Karpas-422 (cell line): ENCODE data around the gene BRF1. TPM values are rescaled to one million over a fixed set of nuclear protein-coding genes. Genes with fewer than 3 reads are reported as not detected.

Experiments
- DNase-seq: peaks from one replicate; pipeline ENCODE4 v3.0.0-alpha.2; 2015
- H2AFZ ChIP-seq: fragments of 200-600 bp; sonication (generic); 2 replicates; pipeline ENCODE4 v1.6.1; 2014; ENCODE audit warnings: antibody characterized with exemption, low read length, mixed read lengths
- H3K27ac ChIP-seq: fragments of 200-600 bp; sonication (generic); 2 replicates; pipeline ENCODE4 v1.5.1; 2014; ENCODE audit warnings: mild to moderate bottlenecking, low read length, moderate library complexity
- H3K27me3 ChIP-seq: fragments of 200-600 bp; sonication (generic); 2 replicates; pipeline ENCODE4 v1.6.1; 2014; ENCODE audit warnings: low read length, mixed read lengths
- H3K36me3 ChIP-seq: fragments of 200-600 bp; sonication (generic); 2 replicates; pipeline ENCODE4 v1.6.1; 2014; ENCODE audit warnings: low read length, mixed read lengths; ENCODE audit not compliant: insufficient read depth
- H3K4me1 ChIP-seq: fragments of 200-600 bp; sonication (generic); 2 replicates; pipeline ENCODE4 v1.6.1; 2014; ENCODE audit warnings: mild to moderate bottlenecking, low read length, mixed read lengths
- H3K4me2 ChIP-seq: fragments of 200-600 bp; sonication (generic); 2 replicates; pipeline ENCODE4 v1.6.1; 2014; ENCODE audit warnings: low read length, low read depth, mild to moderate bottlenecking; ENCODE audit not compliant: poor library complexity, severe bottlenecking
- H3K4me3 ChIP-seq: fragments of 200-600 bp; sonication (generic); 2 replicates; pipeline ENCODE4 v1.5.1; 2014; ENCODE audit warnings: mild to moderate bottlenecking, antibody characterized with exemption, low read length, mixed read lengths
- H3K79me2 ChIP-seq: fragments of 200-600 bp; sonication (generic); 2 replicates; pipeline ENCODE4 v1.6.1; 2014; ENCODE audit warnings: mild to moderate bottlenecking, low read length, mixed read lengths
- H3K9ac ChIP-seq: fragments of 200-600 bp; sonication (generic); 2 replicates; pipeline ENCODE4 v1.6.0; 2014; ENCODE audit warnings: low read length
- H3K9me2 ChIP-seq: fragments of 200-600 bp; sonication (generic), shearing (Covaris generic); replicated peaks from 2 replicates; pipeline ENCODE4 v1.6.0; 2014; ENCODE audit warnings: mild to moderate bottlenecking, low read length, moderate library complexity; ENCODE audit not compliant: insufficient read depth
- H3K9me3 ChIP-seq: fragments of 300-700, 200-600 bp; sonication (generic); 2 replicates; pipeline ENCODE4 v1.6.1; 2014; ENCODE audit warnings: low read length, mixed read lengths
- H4K20me1 ChIP-seq: fragments of 200-600 bp; sonication (generic); 2 replicates; pipeline ENCODE4 v1.6.1; 2014; ENCODE audit warnings: mild to moderate bottlenecking, antibody characterized with exemption, low read length, low read depth; ENCODE audit not compliant: insufficient read depth
- total RNA-seq: library from RNA; depleted of rRNA; stranded (reverse); fragments of >200 nt; shearing (Covaris generic); gene quantifications from 2 replicates; pipeline ENCODE4 v1.2.3, GENCODE V29; 2014; ENCODE audit warnings: low replicate concordance

Gene BRF1
- total RNA-seq, 1 experiment from 2014 or later, result 19.0 TPM

DNA sequence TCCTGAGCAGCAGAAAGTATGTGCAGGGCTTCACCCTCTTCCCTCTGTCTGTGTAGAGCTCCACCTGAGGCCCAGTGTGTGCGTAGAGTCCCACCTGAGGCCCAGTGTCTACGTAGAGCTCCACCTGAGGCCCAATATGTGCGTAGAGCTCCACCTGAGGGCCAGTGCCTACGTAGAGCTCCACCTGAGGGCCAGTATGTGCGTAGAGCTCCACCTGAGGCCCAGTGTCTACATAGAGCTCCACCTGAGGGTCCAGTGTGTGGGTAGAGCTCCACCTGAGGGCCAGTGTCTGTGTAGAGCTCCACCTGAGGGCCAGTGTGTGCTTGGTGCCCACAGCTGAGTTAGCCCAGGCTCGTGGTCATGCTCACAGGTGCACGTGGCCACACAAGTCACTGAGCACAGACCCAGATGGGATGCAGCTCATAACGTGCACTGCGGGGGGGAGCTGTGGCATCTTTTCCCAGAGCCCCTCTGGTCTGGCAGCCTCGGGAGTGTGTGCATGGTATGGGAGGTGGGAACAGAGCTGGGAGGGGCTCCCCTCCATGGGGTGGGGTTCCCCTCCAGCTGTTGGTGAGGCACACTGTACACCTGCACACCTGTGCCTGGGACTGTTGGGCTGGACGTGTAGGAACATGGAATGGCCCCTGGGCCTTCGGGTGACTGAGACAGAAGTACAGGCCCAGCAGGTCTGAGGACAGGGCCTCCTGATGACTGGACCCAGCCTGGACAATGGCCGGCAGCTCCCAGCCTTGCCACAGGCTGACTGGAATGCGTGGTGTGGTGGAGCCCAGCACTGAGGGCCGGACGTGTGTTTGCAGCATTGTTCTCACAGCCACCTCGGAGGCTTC is 33.8 kb upstream of the BRF1 start:
- no peaks in the 10 kb centered on the region for H3K36me3 ChIP-seq
- H3K79me2 ChIP-seq, result no peaks in the 10 kb centered on the region
- H3K4me3 ChIP-seq, result no peak overlapping the region
- H3K27me3 ChIP-seq, result no peaks in the 10 kb centered on the region
- H3K4me1 ChIP-seq, result no peaks in the 10 kb centered on the region
- no peak overlapping the region for H3K4me2 ChIP-seq
- no peak overlapping the region for H3K27ac ChIP-seq
- no peaks in the 10 kb centered on the region for H3K9me2 ChIP-seq
- H3K9me3 ChIP-seq, result no peaks in the 10 kb centered on the region
- no peak for DNase-seq
- peaks cover 74% of the 10 kb centered on the region for H4K20me1 ChIP-seq
- no peak overlapping the region for H2AFZ ChIP-seq
- no peak overlapping the region for H3K9ac ChIP-seq

DNA sequence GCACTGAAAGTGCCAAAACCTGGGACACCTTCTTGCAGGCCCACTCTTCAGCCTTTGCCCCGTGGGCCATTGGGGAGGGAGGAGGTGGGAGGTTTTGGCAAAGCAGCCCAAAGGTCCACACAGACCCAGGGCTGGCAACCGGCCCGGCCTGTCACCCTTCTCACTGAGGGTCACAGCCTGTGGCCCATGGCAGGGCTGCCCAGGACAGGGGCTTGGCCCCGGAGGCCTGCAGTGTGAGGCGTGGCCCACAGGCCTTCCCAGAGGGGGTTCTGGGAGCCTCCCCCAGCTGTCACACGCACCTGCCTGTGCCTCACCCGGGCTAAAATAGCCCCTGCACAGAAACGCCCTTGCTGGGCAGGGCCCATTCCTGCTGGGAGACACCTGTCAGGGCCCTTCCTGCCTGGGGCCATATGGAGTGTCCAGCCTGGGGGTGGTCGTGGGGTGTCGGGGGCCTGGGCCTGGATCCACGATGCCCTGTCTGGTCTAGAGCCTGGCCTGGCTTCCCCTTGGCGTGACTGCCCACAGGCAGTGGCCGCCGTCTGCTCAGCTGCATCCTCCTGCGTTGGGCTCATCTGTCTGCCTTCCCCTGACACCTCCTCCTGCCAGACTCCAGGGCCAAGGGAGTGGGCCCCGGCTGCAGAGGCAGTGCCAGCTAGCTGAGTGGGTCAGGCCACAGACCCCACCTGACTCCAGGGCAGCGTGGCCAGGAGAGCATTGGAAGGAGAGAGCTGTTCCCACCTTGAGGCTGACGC is 33.0 kb upstream of the BRF1 start:
- Histone ChIP-seq H3K4me3 (no peak overlapping the region), H3K36me3 (no peaks in the 10 kb centered on the region), H3K79me2 (no peaks in the 10 kb centered on the region), H3K27ac (no peak overlapping the region), H3K27me3 (no peaks in the 10 kb centered on the region), H2AFZ (no peak overlapping the region), H3K9ac (no peak overlapping the region), H4K20me1 (peaks cover 77% of the 10 kb centered on the region), H3K4me1 (no peaks in the 10 kb centered on the region), H3K4me2 (no peak overlapping the region), H3K9me3 (no peaks in the 10 kb centered on the region), H3K9me2 (no peaks in the 10 kb centered on the region)
- DNase-seq, result no peak

DNA sequence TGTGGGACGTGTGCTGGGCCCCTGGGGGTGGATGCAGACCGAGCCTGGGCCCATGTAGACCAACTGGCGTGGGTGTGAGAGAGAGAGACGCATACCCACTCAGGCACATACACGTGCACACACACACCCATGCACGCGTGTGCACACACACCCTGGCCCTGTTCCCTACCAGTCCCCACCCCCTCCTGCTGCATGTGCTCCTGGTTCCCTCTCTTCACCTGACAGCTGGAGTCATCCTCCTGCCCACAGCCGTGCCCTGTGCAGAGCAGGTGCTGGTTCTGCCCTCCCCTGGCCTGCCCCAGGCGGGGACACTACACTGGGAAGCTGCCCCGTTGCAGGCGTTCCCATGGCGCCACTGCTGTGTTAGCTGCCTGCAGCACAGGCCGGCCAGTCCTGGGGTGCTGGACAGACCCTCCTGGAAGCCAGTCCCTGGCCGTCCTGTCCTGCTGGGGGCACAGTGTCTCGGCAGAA is 32.3 kb upstream of the BRF1 start:
- Histone ChIP-seq H3K36me3 (no peaks in the 10 kb centered on the region), H3K79me2 (no peaks in the 10 kb centered on the region), H4K20me1 (peaks cover 77% of the 10 kb centered on the region)

DNA sequence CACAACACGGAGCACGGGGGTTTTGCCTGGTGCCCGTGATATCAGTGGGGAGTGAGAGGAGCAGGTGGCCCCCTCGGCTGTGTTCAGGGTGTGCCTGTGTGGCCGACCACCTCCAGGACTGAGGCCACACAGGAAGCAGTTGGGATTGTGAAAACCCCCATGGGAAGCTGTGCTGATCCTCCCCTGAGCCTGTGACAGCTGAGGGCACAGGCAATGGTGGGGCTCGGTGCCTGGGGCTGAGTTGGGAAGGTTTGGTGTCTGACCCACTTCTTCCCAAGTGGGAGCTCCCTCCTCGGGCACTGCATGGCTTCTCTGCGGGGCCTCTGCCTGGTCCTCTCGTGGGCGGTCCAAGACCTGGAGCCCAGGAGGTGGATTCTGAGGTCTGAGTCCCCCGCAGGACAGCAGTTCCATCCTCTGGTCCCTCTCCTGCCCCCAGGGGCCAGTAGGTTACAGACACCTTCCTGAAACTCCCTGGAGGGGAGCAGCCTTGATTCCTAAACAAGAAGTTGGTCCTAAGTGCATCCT is 31.6 kb upstream of the BRF1 start:
- peaks cover 77% of the 10 kb centered on the region for H4K20me1 ChIP-seq
- DNase-seq, result no peak
- no peak overlapping the region for H3K9ac ChIP-seq
- no peak overlapping the region for H3K4me3 ChIP-seq
- no peak overlapping the region for H2AFZ ChIP-seq
- no peak overlapping the region for H3K4me2 ChIP-seq
- no peaks in the 10 kb centered on the region for H3K36me3 ChIP-seq
- H3K27ac ChIP-seq, result no peak overlapping the region
- no peaks in the 10 kb centered on the region for H3K79me2 ChIP-seq
- H3K9me3 ChIP-seq, result no peaks in the 10 kb centered on the region
- no peaks in the 10 kb centered on the region for H3K27me3 ChIP-seq
- no peaks in the 10 kb centered on the region for H3K4me1 ChIP-seq
- no peaks in the 10 kb centered on the region for H3K9me2 ChIP-seq

More for the DNA sequence above, 32.3 kb upstream of the BRF1 start:
- H3K4me1 ChIP-seq, result no peaks in the 10 kb centered on the region
- no peaks in the 10 kb centered on the region for H3K27me3 ChIP-seq
- H3K9me2 ChIP-seq, result no peaks in the 10 kb centered on the region
- H2AFZ ChIP-seq, result no peak overlapping the region
- H3K4me2 ChIP-seq, result no peak overlapping the region
- no peak overlapping the region for H3K9ac ChIP-seq
- H3K4me3 ChIP-seq, result no peak overlapping the region
- no peaks in the 10 kb centered on the region for H3K9me3 ChIP-seq
- no peak overlapping the region for H3K27ac ChIP-seq
- DNase-seq, result no peak

DNA sequence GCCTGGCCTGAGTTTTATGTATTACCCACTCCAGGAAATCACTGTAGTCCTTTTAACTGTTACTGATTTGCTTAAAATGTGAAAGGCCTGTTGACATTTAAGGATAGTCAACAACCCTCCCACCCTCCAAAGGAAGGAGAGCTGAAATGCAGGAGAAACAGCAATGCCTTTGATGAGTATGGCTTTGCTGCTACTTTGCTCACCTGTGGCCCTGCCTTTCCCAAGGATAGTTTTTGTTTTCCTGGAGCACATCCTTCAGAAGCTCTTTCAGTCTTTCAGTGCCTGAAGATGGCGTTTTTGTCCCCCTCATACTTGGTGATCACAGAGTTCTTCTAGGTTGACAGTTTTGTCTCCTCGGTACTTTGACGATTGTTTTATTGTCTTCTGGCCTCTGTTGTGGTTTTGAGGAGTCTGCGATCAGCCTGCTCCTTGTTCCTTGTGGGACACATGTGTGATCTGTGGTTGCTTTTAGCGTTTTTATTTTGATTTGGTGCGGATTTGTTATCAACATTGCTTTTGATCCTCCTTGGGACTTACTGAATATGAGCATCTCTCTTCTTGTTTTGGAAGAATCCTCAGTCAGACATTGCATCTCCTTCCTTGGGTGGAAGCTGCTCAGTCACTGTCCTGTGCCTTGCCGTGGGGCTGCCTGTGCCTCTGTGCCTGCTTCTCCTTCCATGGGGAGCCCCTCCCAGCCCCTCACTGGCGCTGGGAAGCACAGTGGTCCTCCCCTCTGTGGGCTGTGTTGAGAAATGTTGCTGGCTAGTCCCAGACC is 31.0 kb upstream of the BRF1 start:
- no peaks in the 10 kb centered on the region for H3K9me3 ChIP-seq
- no peaks in the 10 kb centered on the region for H3K27me3 ChIP-seq
- H3K79me2 ChIP-seq, result no peaks in the 10 kb centered on the region
- no peak overlapping the region for H3K27ac ChIP-seq
- no peak overlapping the region for H3K4me2 ChIP-seq
- no peak overlapping the region for H2AFZ ChIP-seq
- no peaks in the 10 kb centered on the region for H3K9me2 ChIP-seq
- no peak for DNase-seq
- no peak overlapping the region for H3K9ac ChIP-seq
- H3K4me3 ChIP-seq, result no peak overlapping the region
- H3K4me1 ChIP-seq, result no peaks in the 10 kb centered on the region
- H3K36me3 ChIP-seq, result no peaks in the 10 kb centered on the region
- H4K20me1 ChIP-seq, result peaks cover 76% of the 10 kb centered on the region

DNA sequence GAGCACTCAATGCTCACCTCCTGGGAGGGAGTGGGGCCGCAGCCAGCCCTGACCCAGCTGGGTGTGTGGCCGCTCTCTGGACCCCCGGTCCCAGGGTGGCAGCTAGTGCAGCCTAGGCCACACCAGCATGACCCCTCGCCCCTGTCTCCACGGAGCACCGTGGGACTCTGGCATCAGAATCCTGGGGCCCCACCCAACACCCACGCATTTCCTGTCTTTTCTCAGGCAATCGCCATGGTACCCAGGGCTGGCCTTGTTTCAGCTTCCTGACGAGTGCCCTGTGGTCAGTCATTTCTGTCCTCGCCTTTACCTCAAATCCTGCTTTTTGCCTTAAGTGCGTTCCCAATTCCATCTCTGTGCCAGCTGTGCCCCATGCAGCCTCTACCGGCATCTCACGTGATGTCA is 29.7 kb upstream of the BRF1 start:
- H3K27ac ChIP-seq, result no peak overlapping the region
- no peaks in the 10 kb centered on the region for H3K36me3 ChIP-seq
- H2AFZ ChIP-seq, result no peak overlapping the region
- H4K20me1 ChIP-seq, result peaks cover 80% of the 10 kb centered on the region
- DNase-seq, result no peak
- no peaks in the 10 kb centered on the region for H3K79me2 ChIP-seq
- H3K9me2 ChIP-seq, result no peaks in the 10 kb centered on the region
- H3K27me3 ChIP-seq, result no peaks in the 10 kb centered on the region
- no peaks in the 10 kb centered on the region for H3K9me3 ChIP-seq
- no peaks in the 10 kb centered on the region for H3K4me1 ChIP-seq
- no peak overlapping the region for H3K4me3 ChIP-seq
- H3K9ac ChIP-seq, result no peak overlapping the region
- H3K4me2 ChIP-seq, result no peak overlapping the region

DNA sequence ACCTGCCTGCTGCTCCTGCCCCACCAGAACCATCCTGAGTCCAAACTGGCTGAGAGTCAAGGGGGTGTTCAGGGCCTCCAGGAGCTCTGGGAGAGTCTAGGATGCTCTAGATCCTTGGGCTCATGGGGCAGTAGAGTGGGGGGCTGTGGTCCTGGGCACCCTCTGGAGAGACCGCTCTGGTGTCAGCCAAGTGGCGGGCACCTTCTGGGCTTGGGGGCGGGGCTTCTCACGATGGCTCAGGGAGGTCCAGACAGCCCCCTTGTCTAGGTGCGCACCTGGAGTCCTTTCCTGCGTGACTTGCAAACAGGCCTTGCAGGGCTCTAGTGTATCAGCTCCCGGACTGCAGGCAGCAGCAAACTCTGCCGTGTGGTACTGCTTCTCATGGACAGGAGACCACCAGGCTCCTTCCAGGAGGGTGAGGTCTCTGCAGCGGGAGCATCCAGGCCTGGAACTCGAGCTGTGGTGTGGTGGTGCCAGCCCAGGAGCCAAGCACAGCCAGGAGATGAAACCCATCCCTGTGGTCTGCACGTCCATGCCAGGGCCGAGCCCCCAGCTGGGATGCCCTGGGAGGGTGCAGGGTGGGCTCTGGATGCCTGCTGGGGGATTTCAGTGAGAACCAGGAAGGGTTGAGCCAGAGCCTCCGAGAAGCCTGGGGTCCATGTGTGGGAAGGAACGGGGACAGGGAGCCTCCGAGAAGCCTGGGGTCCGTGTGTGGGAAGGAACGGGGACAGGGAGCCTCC is 28.8 kb upstream of the BRF1 start:
- Histone ChIP-seq H3K4me1 (no peaks in the 10 kb centered on the region), H3K9me2 (no peaks in the 10 kb centered on the region), H3K79me2 (no peaks in the 10 kb centered on the region), H3K9ac (no peak overlapping the region), H4K20me1 (peaks cover 85% of the 10 kb centered on the region), H3K27me3 (no peaks in the 10 kb centered on the region), H3K9me3 (no peaks in the 10 kb centered on the region), H2AFZ (no peak overlapping the region), H3K4me3 (no peak overlapping the region), H3K36me3 (no peaks in the 10 kb centered on the region), H3K4me2 (no peak overlapping the region), H3K27ac (no peak overlapping the region)
- DNase-seq, result no peak
